WTC11 (cell line): ENCODE results near the gene IPO4. TPM values are rescaled to one million over a fixed set of nuclear protein-coding genes. Genes with fewer than 3 reads are reported as not detected.

Source experiments
- ATAC-seq: fragments of 200-7000 bp; cut with Tn5 transposase; 2 replicates; pipeline ENCODE4 v1.10.0; 2021; ENCODE audit warnings: mild to moderate bottlenecking, moderate library complexity
- CTCF ChIA-PET: fragments of 300-600 bp; sonication (Branson Sonifier 250); formaldehyde crosslinking; loops from one replicate; lab custom pipeline; 2021; ENCODE audit warnings: antibody characterized with exemption; lab: Charles Lee
- POLR2A ChIA-PET: fragments of 350-600 bp; sonication (Branson Sonifier 250); formaldehyde crosslinking; loops from one replicate; lab custom pipeline; 2021; ENCODE audit warnings: antibody characterized with exemption; lab: Charles Lee
- DNase-seq: peaks from one replicate; pipeline ENCODE4 v3.0.0; 2021; ENCODE audit warnings: low spot score
- H3K27ac Mint-ChIP-seq: 2 replicates; pipeline ENCODE4 v1.8.0; 2021; ENCODE audit warnings: mixed read lengths
- H3K27me3 Mint-ChIP-seq: 2 replicates; pipeline ENCODE4 v1.8.0; 2021; ENCODE audit warnings: low read depth, mild to moderate bottlenecking, moderate library complexity, mixed read lengths
- H3K36me3 Mint-ChIP-seq: 2 replicates; pipeline ENCODE4 v1.8.0; 2021; ENCODE audit warnings: mixed read lengths
- H3K4me1 Mint-ChIP-seq: 2 replicates; pipeline ENCODE4 v1.8.0; 2022; ENCODE audit warnings: mixed read lengths
- H3K4me3 Mint-ChIP-seq: 2 replicates; pipeline ENCODE4 v1.8.0; 2021; ENCODE audit warnings: mild to moderate bottlenecking, moderate library complexity, mixed read lengths
- H3K9me3 Mint-ChIP-seq: 2 replicates; pipeline ENCODE4 v1.8.0; 2021; ENCODE audit warnings: mixed read lengths
- ARID4B ChIP-seq: sonication (generic); formaldehyde crosslinking; IDR thresholded peaks from 2 replicates; pipeline ENCODE4 v1.8.0; 2023; ENCODE audit warnings: missing genetic modification reagents, mild to moderate bottlenecking, borderline replicate concordance
- ATF2 ChIP-seq: sonication (generic); formaldehyde crosslinking; IDR thresholded peaks from 2 replicates; pipeline ENCODE4 v1.8.1; 2022; ENCODE audit warnings: low read depth, missing genetic modification reagents, borderline replicate concordance
- ATF6 ChIP-seq: sonication (generic); formaldehyde crosslinking; IDR thresholded peaks from 2 replicates; pipeline ENCODE4 v1.8.1; 2023; ENCODE audit warnings: mild to moderate bottlenecking, missing genetic modification reagents
- CBFB ChIP-seq: sonication (generic); formaldehyde crosslinking; IDR thresholded peaks from 2 replicates; pipeline ENCODE4 v1.8.1; 2022; ENCODE audit warnings: mild to moderate bottlenecking, low read depth, missing genetic modification reagents
- FOXP1 ChIP-seq: sonication (generic); formaldehyde crosslinking; IDR thresholded peaks from 2 replicates; pipeline ENCODE4 v1.8.0; 2022; ENCODE audit warnings: missing genetic modification reagents, mild to moderate bottlenecking, moderate library complexity, borderline replicate concordance
- FOXP4 ChIP-seq: sonication (generic); formaldehyde crosslinking; IDR thresholded peaks from 2 replicates; pipeline ENCODE4 v1.8.0; 2022; ENCODE audit warnings: mild to moderate bottlenecking, missing genetic modification reagents
- GABPB1 ChIP-seq: sonication (generic); formaldehyde crosslinking; IDR thresholded peaks from 2 replicates; pipeline ENCODE4 v1.8.1; 2023; ENCODE audit warnings: mild to moderate bottlenecking, missing genetic modification reagents
- GRHL2 ChIP-seq: fragments of 250-450 bp; sonication (Bioruptor Pico); IDR thresholded peaks from 2 replicates; pipeline ENCODE4 v1.8.0; 2022; ENCODE audit warnings: mild to moderate bottlenecking, moderate library complexity; ENCODE audit not compliant: insufficient replicate concordance, severe bottlenecking
- IRF1 ChIP-seq: sonication (generic); formaldehyde crosslinking; IDR thresholded peaks from 2 replicates; pipeline ENCODE4 v1.8.0; 2023; ENCODE audit warnings: missing genetic modification reagents
- JUN ChIP-seq: sonication (generic); formaldehyde crosslinking; IDR thresholded peaks from 2 replicates; pipeline ENCODE4 v1.8.0; 2023; ENCODE audit warnings: mild to moderate bottlenecking, missing genetic modification reagents
- NFYB ChIP-seq: sonication (generic); formaldehyde crosslinking; conservative IDR thresholded peaks from 2 replicates; pipeline ENCODE4 v1.8.0; 2022; ENCODE audit warnings: low read depth, missing genetic modification reagents
- PRRX2 ChIP-seq: fragments of 250-450 bp; sonication (Bioruptor Pico); IDR thresholded peaks from 2 replicates; pipeline ENCODE4 v1.8.0; 2021; ENCODE audit warnings: mild to moderate bottlenecking
- SMAD4 ChIP-seq: sonication (generic); formaldehyde crosslinking; IDR thresholded peaks from 2 replicates; pipeline ENCODE4 v1.8.0; 2022; ENCODE audit warnings: mild to moderate bottlenecking, missing genetic modification reagents
- SP1 ChIP-seq: sonication (generic); formaldehyde crosslinking; conservative IDR thresholded peaks from 2 replicates; pipeline ENCODE4 v1.8.1; 2022; ENCODE audit warnings: missing genetic modification reagents
- TEAD1 ChIP-seq: sonication (generic); formaldehyde crosslinking; IDR thresholded peaks from 2 replicates; pipeline ENCODE4 v1.8.0; 2022; ENCODE audit warnings: mild to moderate bottlenecking, missing genetic modification reagents
- TP53 ChIP-seq: sonication (generic); formaldehyde crosslinking; IDR thresholded peaks from 2 replicates; pipeline ENCODE4 v1.8.1; 2023; ENCODE audit warnings: mild to moderate bottlenecking, missing genetic modification reagents
- ZNF219 ChIP-seq: sonication (generic); formaldehyde crosslinking; IDR thresholded peaks from 2 replicates; pipeline ENCODE4 v1.8.0; 2023; ENCODE audit warnings: missing genetic modification reagents, mild to moderate bottlenecking, borderline replicate concordance
- ZNF671 ChIP-seq: fragments of 250-450 bp; sonication (Bioruptor Pico); IDR thresholded peaks from 2 replicates; pipeline ENCODE4 v1.8.0; 2021; ENCODE audit warnings: mild to moderate bottlenecking
- total RNA-seq: library from RNA; stranded (reverse); gene quantifications from 3 replicates; pipeline ENCODE4 v1.2.3, GENCODE V29; 2021

The IPO4 gene
- total RNA-seq, 1 experiment from 2014 or later, result 128 TPM

- peak; percentile 49; the same call in 1 of the 2 replicates for TF ChIP-seq NFYB (CRISPR knock-in tag)
- peak; percentile 36; the same call in 1 of the 2 replicates for TF ChIP-seq ZNF219 (CRISPR knock-in tag)
- peak; percentile 47; the same call in 1 of the 2 replicates for TF ChIP-seq TEAD1 (CRISPR knock-in tag)
- TF ChIP-seq ARID4B (CRISPR knock-in tag), result peak; percentile 85
- 0 out of 2 replicates have a peak, but pooled peaks have one; percentile 48 for TF ChIP-seq JUN (CRISPR knock-in tag)
- TF ChIP-seq GRHL2, result no peak
- TF ChIP-seq SMAD4, result 0 out of 2 replicates have a peak, but pooled peaks have one; percentile 22
- TF ChIP-seq SP1 (CRISPR knock-in tag), result peak; percentile 57; the same call in 1 of the 2 replicates
- TF ChIP-seq FOXP4, result 0 out of 2 replicates have a peak, but pooled peaks have one; percentile 33
- TF ChIP-seq FOXP1 (CRISPR knock-in tag), result no peak
- peak; percentile 5; the same call in 1 of the 2 replicates for TF ChIP-seq GABPB1 (CRISPR knock-in tag)
- CTCF ChIA-PET, result interaction anchor here (0.5 to 4.1 kb wide), 20 partner anchors 11 to 284 kb away, joined by 3 to 55 read pairs (median 4); partner anchors contain the start of genes DCAF11, DHRS1, IPO4 and IRF9
- Mint-ChIP-seq H3K9me3 (no peaks in the 10 kb centered on the region), H3K4me3 (peak within 1 kb of the TSS; percentile 99), H3K36me3 (peaks cover 44% of the 10 kb centered on the region), H3K27me3 (no peaks in the 10 kb centered on the region), H3K27ac (peak within 1 kb of the TSS; percentile 98), H3K4me1 (peaks cover 21% of the 10 kb centered on the region)
- ATAC-seq, result peak; percentile 89
- POLR2A ChIA-PET, result interaction anchor here (0.6 to 3.3 kb wide), 15 partner anchors 10 to 114 kb away, joined by 3 to 24 read pairs (median 4); partner anchors contain the start of genes CHMP4A, DCAF11, IRF9 and NRL
- DNase-seq, result peak; percentile 98
These were observed 41.4 kb downstream of the IPO4 start, which contains the start of gene RNF31 for GRCh38 chr14:24146978-24147760. Gene RNF31, plus strand, starts transcription at chr14:24147498. Its CDS starts 201 bp downstream, at chr14:24147699.

- peaks cover 24% of the 10 kb centered on the region for H3K4me1 Mint-ChIP-seq
- CTCF ChIA-PET, result interaction anchor here (0.5 to 4.1 kb wide), 20 partner anchors 10 to 285 kb away, joined by 3 to 55 read pairs (median 4); partner anchors contain the start of genes DCAF11, DHRS1, IPO4 and IRF9
- ATAC-seq (peak; percentile 87), DNase-seq (peak; percentile 99)
- POLR2A ChIA-PET, result interaction anchor here (0.6 to 3.3 kb wide), 13 partner anchors 10 to 96 kb away, joined by 3 to 24 read pairs (median 6); partner anchors contain the start of genes CHMP4A, DCAF11, IRF9 and MDP1
- H3K4me3 Mint-ChIP-seq, result peak within 1 kb of the TSS; percentile 99
- peak within 1 kb of the TSS; percentile 98 for H3K27ac Mint-ChIP-seq
- H3K27me3 Mint-ChIP-seq, result no peaks in the 10 kb centered on the region
- no peaks in the 10 kb centered on the region for H3K9me3 Mint-ChIP-seq
- H3K36me3 Mint-ChIP-seq, result peaks cover 39% of the 10 kb centered on the region
- TF ChIP-seq ZNF671 (CRISPR knock-in tag) (no peak), TP53 (CRISPR knock-in tag) (no peak), ATF2 (CRISPR knock-in tag) (no peak), IRF1 (no peak), PRRX2 (CRISPR knock-in tag) (no peak), ATF6 (CRISPR knock-in tag) (no peak), CBFB (0 out of 2 replicates have a peak, but pooled peaks have one; percentile 51)
These were observed 42.1 kb downstream of the IPO4 start, which contains the start of gene PSME2 for GRCh38 chr14:24146453-24146977. Gene PSME2, minus strand, starts transcription at chr14:24146610. Its CDS starts 29 bp downstream, at chr14:24146581.
